ENCODE measurements around the gene HDAC4. TPM values are rescaled to one million over a fixed set of nuclear protein-coding genes. Genes with fewer than 3 reads are reported as not detected.

Gene HDAC4
- polyA plus RNA-seq, 2 of the 4 experiments (the other 2 are of a cell fraction), result 8.6 to 10.4 TPM

GRCh38 chr2:239099474-239099873 lies 301.3 kb downstream of the HDAC4 start (continued):
- no peak for TF ChIP-seq RFX5 (IDR thresholded peaks at IDR 0.05)

GRCh38 chr2:239098288-239098970 lies 302.4 kb downstream of the HDAC4 start:
- no peak overlapping the region for H3K27ac ChIP-seq
- no peak for DNase-seq (ENCODE audit: low read depth in 1 of 2, low spot score in 1 of 2)
- H3K4me1 ChIP-seq, result no peaks in the 10 kb centered on the region
- H3K9me3 ChIP-seq, result no peaks in the 10 kb centered on the region
- CTCF ChIA-PET, result interaction anchor here (1.0 to 2.5 kb wide), 4 partner anchors 8 to 893 kb away, joined by 3 to 13 read pairs (median 4); no protein-coding TSS in a partner anchor
- ATAC-seq, result no peak
- no peak overlapping the region for H3K4me3 ChIP-seq
- WGBS (ENCODE audit: missing lambda C conversion rate), result 90% methylated on average over 18 of the region's 20 CpGs
- FAIRE-seq, result no peak
- POLR2A ChIA-PET, result no interaction called here
- no peak overlapping the region for H3K4me2 ChIP-seq
- TF ChIP-seq HEYL (CRISPR knock-in tag; IDR thresholded peaks at IDR 0.05) (no peak), CHD2 (IDR thresholded peaks at IDR 0.05; ENCODE audit: low read length, partially characterized antibody) (no peak), HDAC2 (IDR thresholded peaks at IDR 0.05) (no peak), SREBF2 (IDR thresholded peaks at IDR 0.05) (no peak), MAX (IDR thresholded peaks at IDR 0.05) (no peak), TP53 (CRISPR knock-in tag; IDR thresholded peaks at IDR 0.05) (no peak), ZC3H11A (IDR thresholded peaks at IDR 0.05) (no peak), ZNF302 (CRISPR knock-in tag; IDR thresholded peaks at IDR 0.05) (no peak), ELK1 (IDR thresholded peaks at IDR 0.05; ENCODE audit: low read depth, low read length) (no peak), PHF8 (IDR thresholded peaks at IDR 0.05; ENCODE audit: borderline replicate concordance, low read depth) (no peak), RNF2 (IDR thresholded peaks at IDR 0.05; ENCODE audit: borderline replicate concordance, low read depth) (no peak), KDM5A (IDR thresholded peaks at IDR 0.05) (no peak), BHLHE40 (IDR thresholded peaks at IDR 0.05; ENCODE audit: low read depth, low read length) (no peak), EHF (CRISPR knock-in tag; IDR thresholded peaks at IDR 0.05) (no peak), CBX2 (IDR thresholded peaks at IDR 0.05; ENCODE audit: borderline replicate concordance, low read depth) (no peak), CHD4 (IDR thresholded peaks at IDR 0.05; ENCODE audit: borderline replicate concordance) (no peak), PBX3 (IDR thresholded peaks at IDR 0.05) (no peak), ATOH8 (CRISPR knock-in tag; IDR thresholded peaks at IDR 0.05; ENCODE audit: low read depth) (no peak)

DNA sequence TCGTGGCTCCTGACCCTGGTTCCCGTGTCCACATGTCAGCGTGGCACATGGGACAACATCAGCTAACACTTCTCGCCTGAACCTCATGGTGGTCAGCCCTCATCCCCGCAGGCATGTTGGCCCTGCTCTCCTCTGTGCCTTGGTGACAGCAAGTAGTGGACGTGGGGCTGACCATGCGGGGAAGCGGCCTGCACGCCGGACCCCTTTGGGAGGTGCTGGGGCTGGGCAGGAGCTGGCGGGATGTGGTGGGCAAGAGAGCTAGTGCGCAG lies 303.5 kb downstream of the HDAC4 start:
- 96% methylated on average over 9 of the region's 12 CpGs for WGBS (ENCODE audit: missing lambda C conversion rate)
- H3K4me3 ChIP-seq, result no peak overlapping the region
- H3K27ac ChIP-seq, result no peak overlapping the region
- ChIA-PET POLR2A (no interaction called here), CTCF (interaction anchor here (0.8 to 2.5 kb wide), 3 partner anchors 9 to 61 kb away, joined by 3 to 13 read pairs (median 3); no protein-coding TSS in a partner anchor)
- no peaks in the 10 kb centered on the region for H3K4me1 ChIP-seq
- no peak overlapping the region for H3K4me2 ChIP-seq
- TF ChIP-seq ZSCAN20 (CRISPR knock-in tag; IDR thresholded peaks at IDR 0.05) (no peak), BHLHE40 (IDR thresholded peaks at IDR 0.05; ENCODE audit: low read depth, low read length) (no peak)
- FAIRE-seq (no peak), ATAC-seq (no peak), DNase-seq (ENCODE audit: low read depth in 1 of 2, low spot score in 1 of 2) (no peak)
- no peaks in the 10 kb centered on the region for H3K9me3 ChIP-seq

All from A549 (cell line).